ENCODE results near the gene AMBRA1.
"Not testable (repeated sequence)": the region's sequence is repeated elsewhere in the genome, so short reads cannot be mapped to it uniquely, and the experiment has no call there.

The AMBRA1 gene

DNA sequence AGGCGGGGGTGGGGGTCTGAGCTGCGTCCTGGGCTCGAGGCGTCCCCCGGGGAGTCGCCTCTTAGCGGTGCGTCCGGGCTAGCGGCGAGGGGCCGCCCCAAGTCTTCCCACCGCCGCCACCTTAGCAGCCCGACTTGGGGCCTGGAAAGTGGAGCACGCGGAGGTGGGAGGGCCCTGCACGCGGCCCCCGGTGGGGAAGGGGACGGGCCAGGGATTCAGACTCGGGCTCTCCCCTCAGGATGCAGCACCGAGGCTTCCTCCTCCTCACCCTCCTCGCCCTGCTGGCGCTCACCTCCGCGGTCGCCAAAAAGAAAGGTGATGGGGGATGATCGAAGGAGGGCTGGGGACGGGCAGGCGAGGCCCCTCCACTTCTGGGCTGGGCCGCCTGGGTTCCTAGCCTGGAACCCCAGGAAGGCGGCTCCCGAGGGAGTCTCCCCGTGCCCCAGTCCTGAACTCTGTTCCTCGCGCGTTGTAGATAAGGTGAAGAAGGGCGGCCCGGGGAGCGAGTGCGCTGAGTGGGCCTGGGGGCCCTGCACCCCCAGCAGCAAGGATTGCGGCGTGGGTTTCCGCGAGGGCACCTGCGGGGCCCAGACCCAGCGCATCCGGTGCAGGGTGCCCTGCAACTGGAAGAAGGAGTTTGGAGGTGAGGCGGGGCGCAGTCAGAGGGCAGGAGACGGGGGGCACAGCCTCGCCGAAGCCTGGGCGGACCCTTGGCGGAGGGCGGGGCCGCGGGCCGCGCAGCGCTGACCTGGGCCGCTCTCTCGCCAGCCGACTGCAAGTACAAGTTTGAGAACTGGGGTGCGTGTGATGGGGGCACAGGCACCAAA lies 211.8 kb downstream of the AMBRA1 start:
- no peak for DNase-seq (ENCODE audit: low spot score)

DNA sequence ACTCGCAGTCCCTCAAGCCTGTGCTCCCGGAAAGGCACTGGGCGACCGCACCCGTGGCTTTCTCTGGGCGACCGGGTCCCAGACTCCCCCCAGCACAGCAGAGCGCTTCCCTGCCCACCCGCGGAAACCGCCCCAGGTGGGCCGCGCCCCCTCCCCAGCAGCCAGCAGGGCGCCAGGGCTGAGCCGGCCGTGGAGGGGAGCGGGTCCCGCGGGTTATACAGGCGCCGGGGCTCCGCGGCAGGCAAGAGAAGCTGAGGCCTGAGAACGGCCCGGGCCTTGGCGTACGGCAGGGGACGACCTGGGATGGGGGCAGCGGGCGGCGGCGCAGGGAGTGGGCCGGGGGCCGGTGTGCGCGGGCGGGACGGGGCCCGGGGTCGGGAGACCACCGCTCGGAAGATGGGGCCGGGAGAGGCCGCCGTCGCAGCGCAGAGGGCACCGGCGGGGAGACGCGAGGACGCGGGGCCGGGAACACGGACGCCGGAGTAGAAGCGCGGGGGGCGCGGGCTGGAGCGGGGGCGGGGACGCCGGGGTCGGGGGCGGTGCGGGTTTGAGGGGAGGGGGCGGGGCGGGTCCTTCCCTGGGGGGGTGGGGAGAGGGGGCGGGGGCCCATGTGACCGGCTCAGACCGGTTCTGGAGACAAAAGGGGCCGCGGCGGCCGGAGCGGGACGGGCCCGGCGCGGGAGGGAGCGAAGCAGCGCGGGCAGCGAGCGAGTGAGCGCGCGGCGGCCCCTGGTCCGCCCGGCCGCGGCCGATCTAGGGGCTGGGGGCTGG lies 212.6 kb downstream of the AMBRA1 start, which contains the start of gene MDK:
Gene MDK (plus strand): TSS at position 622 of the 771 bp plus-strand sequence. CDS start 389 bp downstream, outside the sequence.
- no peak for DNase-seq (ENCODE audit: low spot score)

DNA sequence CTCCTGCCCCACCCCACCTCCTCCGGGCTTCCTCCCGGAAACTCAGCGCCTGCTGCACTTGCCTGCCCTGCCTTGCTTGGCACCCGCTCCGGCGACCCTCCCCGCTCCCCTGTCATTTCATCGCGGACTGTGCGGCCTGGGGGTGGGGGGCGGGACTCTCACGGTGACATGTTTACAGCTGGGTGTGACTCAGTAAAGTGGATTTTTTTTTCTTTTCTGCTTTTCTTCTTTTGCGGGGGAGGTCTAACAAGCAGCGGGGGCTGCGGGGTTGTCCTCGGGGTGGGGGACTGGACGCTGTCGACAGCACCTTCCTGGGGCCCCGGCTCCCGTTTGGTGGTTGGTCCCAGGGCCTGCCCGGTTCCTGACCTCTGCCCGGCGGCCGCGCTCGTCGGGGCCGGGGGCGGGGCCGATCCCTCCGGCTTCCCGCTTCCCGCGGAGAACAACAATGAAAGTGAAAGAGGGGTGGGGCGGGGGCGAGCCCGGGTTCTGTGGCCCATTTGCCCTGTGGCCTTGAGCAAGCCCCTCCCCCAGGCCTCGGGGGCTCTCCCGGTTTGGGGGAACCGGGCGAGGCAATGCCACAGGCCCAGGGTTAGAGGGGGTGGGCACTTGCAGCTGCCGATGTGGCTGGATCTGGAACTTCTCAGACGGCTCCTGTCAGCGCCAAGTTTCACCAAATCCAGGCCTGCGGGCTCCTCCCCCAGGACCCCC lies 213.3 kb downstream of the AMBRA1 start:
- no peak for DNase-seq (ENCODE audit: low spot score)

DNA sequence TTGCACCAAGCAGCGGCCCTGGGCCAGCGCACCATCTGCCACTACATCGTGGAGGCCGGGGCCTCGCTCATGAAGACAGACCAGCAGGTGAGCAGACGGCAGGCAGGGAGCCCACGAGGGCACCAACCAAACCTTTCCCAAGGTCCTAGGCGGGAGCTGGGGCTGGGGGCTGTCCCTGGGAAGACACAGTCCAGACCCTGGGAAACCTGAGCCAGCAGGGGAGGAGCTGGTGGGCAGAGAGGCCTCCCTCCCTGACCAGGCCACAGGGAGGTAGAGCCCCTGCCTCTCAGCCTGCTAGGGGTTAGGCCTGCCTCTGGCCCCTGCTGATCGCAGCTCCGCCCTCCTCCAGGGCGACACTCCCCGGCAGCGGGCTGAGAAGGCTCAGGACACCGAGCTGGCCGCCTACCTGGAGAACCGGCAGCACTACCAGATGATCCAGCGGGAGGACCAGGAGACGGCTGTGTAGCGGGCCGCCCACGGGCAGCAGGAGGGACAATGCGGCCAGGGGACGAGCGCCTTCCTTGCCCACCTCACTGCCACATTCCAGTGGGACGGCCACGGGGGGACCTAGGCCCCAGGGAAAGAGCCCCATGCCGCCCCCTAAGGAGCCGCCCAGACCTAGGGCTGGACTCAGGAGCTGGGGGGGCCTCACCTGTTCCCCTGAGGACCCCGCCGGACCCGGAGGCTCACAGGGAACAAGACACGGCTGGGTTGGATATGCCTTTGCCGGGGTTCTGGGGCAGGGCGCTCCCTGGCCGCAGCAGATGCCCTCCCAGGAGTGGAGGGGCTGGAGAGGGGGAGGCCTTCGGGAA lies 214.1 kb downstream of the AMBRA1 start:
- peak; percentile 54 for DNase-seq (ENCODE audit: low spot score)

DNA sequence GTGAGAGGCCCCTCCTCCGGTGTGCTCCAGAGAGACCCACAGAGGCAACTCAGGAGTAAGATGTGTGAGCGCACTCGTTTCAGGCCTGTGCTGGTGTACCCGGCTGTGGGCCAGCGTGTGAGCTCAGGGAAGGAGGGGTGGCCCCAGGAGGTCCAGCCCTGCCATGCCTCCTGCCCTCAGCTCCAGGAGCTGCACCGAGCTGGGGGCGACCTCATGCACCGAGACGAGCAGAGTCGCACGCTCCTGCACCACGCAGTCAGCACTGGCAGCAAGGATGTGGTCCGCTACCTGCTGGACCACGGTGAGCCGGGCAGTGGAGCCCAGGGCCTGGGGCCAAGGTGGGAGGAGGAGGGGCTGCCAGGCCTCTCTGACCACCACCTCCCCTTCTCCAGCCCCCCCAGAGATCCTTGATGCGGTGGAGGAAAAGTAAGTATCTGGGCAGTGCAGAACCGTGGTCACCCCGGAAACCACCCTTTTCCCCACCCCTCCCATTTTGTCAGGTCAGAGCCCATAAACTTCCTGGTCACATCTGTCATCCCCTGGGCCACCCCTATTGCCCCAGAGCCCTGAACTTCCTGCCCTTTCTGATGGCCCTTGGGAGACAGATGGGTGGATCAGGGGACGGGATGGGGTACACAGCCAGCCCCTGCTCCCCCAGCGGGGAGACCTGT lies 214.9 kb downstream of the AMBRA1 start:
- DNase-seq (ENCODE audit: low spot score) = no peak

DNA sequence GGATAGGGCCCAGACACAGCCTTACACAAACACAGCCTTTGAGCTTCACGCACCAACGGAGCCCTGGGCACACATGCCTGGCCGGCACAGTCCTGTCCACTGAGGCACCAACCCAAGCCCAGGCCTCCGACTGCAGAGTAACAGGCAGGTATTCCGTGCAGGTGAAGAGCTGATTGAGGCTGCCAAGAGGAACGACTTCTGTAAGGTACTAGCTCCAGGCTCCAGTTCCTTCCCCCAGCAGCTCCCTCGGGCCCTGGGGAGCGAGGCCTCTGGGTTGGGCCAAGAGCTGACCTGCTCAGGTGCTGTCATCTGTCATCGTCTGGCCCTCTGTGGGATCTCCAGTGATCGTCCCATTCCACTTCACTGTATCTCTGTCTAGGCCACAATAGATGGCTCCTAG lies 215.5 kb downstream of the AMBRA1 start:
- no peak for DNase-seq (ENCODE audit: low spot score)

DNA sequence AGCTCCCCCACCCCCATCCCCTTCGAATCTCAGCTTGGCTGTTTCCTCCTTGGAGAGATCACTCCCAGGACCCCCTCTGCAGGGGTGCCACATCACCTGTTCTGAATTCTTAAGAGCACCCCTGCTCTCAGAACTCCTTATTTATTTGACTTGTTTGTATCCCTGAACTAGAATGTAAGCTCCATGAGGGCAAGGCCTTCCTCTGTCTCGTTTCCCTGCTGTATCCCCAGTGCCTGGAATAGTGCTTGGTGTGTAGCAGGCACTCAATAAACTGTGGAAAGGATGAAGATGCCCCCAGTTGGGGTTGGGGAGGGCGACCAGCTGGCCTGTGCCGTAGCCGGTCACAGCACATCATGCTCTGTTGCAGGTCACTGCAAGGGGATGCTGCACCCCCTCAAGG lies 216.0 kb downstream of the AMBRA1 start:
- DNase-seq (ENCODE audit: low spot score) = no peak

DNA sequence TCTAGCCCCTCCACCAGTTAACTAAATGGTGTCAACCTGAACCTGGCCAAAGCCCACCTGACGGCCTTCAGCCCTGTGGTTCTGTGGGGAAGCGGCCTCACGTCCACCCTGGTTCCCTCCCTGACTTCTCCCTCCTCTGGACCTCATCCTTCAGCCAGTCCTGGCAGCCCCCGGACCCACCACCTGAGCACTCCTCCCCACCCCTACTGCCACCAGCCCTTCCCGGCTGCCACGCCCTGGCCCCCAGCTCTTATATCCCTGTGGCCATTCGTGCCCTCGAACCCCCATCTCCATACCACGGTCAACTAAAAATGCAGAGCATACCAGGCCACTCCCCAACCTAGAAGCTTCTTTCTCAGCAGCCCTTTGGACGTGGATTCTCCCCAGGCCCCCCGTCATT lies 216.5 kb downstream of the AMBRA1 start:
- no peak for DNase-seq (ENCODE audit: low spot score)

DNA sequence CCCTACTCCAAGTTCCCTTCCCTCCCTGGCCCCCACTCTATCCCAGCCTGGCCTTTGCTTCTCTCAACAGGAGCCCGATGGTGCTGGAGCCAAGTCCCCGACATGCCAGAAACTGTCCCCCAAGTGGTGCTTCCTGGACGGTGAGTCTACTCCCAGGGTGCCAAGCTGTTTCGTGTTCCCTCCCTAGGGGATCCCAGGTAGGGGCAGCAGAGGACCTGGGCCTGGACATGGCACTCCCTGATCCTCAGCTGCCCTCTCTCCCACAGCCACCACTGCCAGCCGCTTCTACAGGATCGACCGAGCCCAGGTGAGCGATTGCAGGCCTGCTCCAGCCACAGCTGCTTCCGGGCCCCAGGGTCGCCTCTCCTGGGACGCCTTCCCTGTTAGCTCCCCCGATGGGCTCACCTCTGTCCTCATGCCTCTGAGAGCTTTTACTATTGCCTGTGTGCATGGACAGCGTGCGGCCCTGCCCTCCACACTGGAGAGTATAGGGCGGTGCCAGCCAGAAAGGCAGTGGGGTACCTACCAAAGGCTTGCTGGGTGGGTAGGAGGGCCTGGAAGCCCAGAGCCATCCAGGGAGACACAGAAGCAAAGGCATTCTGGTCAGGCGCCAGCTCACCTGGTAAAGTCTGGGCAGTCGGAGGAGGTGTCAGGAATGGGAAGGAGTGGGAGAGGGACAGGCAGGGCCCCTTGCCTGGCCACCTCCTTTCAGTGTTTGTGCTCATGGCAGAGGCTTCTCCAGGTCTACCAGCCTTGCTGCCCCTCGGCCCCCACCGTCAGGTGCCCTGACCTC lies 217.4 kb downstream of the AMBRA1 start:
- no peak for DNase-seq (ENCODE audit: low spot score)

DNA sequence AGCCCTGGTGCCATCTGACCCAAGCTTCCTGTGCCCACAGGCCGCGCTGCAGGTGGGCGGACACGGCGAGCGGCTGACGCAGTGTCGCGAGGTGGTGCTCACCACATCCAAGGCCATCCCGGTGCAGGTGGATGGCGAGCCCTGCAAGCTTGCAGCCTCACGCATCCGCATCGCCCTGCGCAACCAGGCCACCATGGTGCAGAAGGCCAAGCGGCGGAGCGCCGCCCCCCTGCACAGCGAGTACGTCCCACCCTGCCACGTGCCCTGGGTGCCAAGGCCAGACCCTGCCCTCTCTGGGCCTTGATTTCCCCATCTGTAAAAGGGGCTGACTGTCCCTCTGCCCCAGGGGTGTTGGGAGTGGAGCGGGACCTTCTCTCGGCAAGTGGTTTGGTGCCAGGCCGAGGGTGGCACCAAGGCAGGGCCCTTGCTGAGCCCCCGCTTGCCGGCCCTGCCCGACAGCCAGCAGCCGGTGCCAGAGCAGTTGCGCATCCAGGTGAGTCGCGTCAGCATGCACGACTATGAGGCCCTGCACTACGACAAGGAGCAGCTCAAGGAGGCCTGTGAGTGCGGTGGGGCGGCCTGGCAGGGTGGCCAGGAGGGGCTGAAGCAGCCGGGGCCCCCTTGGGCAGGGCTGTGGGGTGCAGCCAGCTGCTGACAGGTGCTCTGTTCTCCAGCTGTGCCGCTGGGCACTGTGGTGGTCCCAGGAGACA lies 218.3 kb downstream of the AMBRA1 start:
- DNase-seq (ENCODE audit: low spot score) = no peak

DNA sequence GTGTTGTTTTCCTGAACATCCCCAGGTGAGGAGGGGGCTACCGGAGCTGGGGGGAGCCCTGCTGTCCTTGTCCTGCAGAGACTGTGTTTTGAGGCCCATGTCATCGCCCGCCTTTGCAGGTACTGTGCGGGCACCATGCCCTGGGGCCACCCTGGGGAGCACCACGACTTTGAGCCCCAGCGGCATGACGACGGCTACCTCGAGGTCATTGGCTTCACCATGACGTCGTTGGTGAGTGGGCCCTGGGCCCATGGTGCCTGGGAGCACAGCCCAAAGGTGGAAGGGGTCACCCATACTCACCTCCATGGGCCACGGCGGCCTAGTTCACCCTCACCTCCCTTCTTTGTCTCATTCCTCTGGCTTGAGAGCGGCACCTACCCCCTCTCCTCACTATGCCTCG lies 219.0 kb downstream of the AMBRA1 start:
- no peak for DNase-seq (ENCODE audit: low spot score)

DNA sequence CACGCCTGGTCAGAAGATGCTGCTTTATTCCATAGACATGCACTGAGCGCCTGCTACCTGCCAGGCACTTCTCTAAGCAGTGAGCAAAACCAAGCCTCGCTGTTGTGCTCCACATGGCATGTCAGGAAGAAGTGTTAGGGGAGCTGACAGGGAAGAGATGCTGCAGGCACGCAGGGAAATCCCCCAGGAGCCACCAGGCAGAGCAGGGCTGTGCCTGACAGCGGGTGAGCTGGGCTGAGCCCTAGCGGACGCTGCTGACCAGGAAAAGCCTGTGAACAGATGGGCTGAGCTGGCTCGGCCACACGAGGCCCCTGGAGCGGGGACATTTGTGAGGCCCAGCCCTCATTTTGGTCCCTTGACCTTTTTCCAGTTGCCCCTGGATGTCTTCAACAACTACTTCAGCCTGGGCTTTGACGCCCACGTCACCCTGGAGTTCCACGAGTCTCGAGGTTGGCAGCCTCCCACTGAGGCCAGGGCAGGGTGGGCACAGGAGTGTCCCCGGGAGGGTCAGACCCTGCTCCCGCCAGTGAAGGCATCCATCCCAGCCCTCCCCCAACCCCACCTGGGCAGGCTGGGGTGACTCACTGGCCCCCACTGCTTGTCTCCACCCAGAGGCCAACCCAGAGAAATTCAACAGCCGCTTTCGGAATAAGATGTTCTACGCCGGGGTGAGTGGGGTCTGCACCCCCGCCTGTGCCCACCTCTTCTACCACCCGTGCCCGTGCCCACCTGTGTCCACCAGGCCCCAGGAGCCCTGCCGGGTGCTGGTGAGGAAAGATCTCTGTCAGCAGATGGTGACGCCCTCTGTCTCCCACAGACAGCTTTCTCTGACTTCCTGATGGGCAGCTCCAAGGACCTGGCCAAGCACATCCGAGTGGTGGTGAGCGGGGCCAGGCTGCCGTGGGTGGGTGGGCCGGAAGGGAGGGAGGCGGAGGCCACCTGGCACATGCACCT lies 219.8 kb downstream of the AMBRA1 start:
- DNase-seq (ENCODE audit: low spot score) = peak; percentile 51

DNA sequence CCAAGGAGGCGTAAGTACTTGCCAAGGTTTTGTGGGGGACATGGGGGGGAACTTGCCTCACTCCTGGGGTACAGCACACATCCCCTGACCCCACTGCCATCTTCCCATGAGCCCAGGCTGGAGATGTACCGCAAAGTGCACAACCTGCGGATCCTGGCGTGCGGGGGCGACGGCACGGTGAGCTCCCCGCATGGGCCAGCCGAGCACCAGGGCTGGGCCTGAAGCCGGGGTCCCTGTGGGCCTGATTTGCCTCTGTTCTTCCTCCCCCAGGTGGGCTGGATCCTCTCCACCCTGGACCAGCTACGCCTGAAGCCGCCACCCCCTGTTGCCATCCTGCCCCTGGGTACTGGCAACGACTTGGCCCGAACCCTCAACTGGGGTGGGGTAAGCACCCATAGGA lies 221.3 kb downstream of the AMBRA1 start:
- not testable (repeated sequence) for DNase-seq (ENCODE audit: low spot score)

DNA sequence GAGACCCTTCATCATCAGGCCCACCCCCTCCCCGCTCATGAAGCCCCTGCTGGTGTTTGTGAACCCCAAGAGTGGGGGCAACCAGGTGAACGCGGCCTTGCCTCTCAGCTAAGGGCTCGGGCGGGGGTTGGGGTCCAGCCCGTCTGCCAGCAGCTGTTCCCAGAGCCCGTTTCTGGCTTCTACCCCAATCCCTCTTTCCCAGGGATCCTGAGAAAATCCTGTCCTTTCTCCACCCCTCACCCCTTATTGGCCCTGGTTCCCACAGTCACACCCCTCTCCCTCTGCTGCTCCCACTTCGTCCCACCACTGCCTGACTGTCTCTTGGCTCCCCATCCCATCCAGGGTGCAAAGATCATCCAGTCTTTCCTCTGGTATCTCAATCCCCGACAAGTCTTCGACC lies 221.7 kb downstream of the AMBRA1 start:
- no peak for DNase-seq (ENCODE audit: low spot score)

DNA sequence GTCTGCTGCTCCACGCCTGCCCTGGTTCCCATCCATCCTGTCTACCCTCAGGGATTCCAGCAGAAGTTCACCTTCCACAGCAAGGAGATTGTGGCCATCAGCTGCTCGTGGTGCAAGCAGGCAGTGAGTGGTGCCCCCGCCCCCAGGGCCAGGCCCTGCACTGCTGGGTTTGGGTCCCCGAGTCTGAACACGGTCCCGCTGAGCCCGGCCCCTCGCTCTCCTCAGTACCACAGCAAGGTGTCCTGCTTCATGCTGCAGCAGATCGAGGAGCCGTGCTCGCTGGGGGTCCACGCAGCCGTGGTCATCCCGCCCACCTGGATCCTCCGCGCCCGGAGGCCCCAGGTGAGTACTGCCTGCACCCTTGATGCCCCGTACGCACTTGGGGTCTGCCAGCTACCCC lies 222.6 kb downstream of the AMBRA1 start:
- DNase-seq (ENCODE audit: low spot score) = not testable (repeated sequence)

DNA sequence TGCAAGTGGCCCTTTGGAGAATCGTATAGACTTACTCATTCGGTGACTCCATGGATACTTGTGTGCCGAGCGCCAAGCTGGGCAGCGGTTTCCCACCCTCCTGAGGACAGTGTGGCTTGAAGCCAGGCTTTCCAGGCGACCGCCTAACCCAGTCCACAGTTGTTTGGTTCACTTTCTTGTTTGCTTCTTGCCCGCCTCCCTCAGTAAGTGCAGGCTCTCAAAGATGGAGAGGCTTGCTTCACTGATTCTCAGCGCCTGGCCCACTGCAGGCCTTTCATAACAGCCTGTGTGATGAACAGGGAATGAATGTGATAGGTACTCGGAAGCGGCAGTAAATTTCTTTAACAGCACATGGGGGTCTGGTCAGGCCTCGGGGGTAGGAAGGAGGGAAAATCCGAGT lies 223.6 kb downstream of the AMBRA1 start:
- DNase-seq (ENCODE audit: low spot score) = no peak

DNA sequence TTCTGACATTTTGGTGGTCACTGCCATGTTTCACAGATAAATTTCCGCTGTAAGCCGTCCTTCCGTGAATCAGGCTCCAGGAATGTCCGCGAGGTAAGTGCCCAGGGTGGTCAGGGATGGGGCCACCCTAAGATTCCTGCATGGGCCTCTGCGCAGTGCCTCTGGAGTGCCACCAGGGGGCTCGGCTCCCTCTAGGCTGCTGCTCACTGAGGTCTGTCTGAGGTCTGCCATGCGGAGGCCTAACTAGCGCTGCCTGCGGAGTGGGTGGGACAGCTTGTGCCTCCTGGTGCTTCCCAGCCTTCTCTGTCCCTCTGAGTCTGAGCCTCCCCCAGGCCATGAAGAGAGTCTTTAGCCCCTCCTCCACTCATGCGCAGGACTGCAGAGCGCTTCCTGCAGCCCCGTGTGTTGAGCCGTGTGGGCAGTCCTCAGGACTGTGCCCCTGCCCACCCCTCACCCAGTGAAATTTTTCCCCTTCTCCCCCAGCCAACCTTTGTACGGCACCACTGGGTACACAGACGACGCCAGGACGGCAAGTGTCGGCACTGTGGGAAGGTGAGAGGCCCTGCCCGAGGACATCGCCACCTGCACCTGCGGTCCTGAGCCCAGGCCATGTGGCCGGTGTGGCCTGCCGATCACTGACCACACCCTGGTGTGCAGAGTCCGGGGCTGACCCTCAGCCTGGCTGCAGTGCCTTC lies 224.2 kb downstream of the AMBRA1 start:
- DNase-seq (ENCODE audit: low spot score) = no peak

DNA sequence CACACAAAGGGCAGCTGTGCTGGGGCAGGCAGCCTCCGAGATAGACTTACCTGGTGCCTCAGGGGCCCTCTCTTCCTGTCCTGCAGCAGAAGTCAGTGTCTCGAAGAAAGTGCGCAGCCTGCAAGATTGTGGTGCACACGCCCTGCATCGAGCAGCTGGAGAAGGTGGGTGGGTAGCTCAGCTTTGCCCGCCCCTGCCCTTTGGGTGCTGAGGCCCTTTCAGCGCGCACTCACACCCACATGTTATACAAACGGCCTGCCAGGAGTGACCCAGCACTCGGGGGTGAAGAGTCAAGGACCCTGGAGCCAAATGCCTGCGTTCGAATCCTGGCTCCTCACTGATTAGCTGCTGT lies 225.9 kb downstream of the AMBRA1 start:
- DNase-seq (ENCODE audit: low spot score) = no peak

Measured in cerebellar cortex (tissue), 1 donor.